ENCODE data around the gene BFSP1.
A peak's percentile ranks its signal among the peaks of the same experiment; 100 is the strongest.

The BFSP1 gene

DNA sequence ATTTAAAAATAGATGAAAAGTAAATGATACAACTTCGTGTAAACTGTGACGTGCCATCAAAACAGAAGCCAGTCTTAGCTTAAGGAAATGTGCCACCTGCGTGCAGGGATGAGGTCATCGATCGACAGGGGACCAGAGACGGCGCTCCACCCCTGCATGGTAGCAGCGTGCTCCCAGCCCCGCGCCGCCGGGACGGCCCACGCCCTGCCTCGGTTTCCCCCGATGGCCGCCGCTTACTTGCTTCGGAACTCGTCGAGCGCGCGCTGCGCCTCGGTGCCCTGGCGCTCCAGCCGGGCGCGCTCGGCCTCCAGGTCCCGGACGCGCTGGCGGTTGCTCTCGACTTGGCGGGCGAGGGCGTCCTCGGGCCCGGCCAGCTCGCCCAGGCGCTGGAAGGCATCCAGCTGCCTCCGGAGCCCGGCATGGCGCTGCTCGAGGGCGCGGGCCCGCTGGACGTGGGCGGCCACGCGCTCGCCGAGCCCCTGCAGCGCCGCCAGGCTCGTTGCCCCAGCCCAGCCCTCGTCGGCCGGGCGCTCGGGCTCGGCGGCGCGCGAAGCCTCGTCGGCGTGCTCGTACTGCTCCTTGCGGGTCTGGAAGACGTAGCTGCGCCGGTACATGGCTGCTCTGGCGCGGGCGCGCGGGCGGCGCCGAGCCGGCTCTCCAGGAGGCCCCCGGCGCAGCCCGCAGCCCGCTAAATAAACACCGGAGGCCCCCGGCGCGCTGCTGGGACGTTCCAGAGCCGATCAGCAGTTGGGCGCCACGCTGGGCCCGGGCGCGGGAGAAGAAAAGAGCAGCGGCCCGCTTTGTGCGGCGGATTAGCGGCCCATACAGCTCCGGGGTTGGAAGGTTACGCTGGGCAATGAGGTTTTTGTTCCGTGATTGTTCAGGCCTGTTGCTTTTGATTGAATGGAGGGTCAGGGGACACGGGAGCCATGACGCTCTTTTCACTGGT, at the start of gene BFSP1:
Gene BFSP1, minus strand, starts transcription at position 664 of the 949 bp plus-strand sequence. Its CDS starts 50 bp downstream, at position 614.
- peak; percentile 74 for DNase-seq

DNA sequence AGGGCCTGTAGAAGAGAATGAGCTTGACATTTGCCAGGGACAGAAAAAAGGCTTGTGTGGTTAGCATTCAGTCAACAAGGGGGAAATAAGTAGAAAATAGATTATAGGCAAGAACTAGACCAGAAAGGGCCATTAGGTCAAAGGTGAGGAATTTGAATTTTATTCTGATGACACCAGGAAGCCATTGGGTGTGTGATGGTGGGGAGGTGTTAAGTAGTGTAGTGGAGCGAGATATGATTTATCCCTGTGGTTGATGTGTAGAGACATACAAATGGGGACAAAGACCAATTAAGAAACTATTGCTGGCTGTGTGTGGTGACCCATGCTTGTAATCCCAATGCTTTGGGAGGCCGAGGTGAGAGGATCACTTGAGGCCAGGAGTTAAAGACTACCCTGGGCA, 49.7 kb upstream of the BFSP1 start:
- DNase-seq, result no peak

DNA sequence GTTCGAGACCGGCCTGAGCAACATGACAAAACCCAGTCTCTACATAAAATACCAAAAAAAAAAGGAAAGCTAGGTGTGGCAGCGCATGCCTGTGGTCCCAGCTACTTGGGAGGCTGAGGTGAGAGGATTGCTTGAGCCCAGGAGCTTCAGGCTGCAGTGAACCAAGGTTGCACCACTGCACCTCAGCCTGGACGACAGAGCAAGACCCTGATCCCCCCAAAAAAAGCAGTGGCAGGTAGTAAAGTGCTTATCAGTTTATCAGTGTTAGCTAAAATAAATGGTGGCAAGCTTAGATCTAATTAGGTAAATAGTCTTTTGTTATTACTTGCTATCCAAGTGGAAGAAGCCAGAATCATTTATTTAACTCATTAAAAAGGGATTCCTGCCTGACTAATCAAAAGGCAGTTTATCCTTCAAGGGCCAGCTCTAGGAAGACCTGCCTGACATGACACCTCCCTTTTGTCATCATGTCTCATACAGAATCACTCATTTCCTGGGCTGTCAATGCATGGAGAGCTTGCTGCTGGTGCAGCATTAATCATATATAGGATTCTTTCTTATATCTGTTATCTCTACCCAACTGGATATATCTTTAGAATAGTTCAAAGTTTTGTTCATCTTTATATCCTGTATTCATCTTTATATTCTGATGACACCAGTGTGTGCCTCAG, 48.3 kb upstream of the BFSP1 start:
- no peak for DNase-seq

DNA sequence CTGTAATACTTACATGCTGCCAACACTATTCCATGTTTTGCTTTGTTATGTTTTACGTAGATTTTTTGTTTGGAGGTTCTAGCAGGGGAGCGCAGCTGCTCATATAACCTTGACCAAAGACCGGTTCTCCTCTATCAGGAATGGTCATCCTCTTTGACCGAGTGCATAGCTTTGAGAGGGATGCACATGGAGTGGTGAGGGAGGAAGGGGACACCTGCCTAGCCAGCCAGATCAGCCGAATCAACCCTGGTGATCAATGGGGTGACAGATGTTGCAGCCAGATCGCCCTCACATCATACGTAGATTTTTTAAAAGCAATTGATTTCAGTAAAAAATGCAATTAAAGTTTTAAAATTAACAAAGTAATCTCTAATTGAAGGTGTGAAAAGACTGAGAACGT, 45.0 kb upstream of the BFSP1 start:
- no peak for DNase-seq

DNA sequence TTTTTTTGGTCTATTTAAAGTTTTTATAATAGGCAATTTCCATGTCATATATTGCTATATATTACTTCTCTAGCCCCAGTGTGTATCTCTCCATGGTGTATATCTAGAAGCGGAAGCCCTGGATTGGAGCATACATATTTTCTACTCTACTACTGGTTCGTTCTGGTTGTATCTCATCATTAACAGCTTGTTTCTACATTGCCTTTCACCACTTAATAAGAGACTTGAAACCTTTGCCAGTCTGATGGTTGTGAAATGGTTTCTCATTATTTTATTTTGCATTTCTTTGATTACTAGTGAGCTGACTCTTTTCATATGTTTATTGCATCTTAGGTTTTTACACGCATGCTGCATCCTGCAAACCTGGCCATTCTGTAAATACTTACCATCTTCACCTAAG, 42.3 kb upstream of the BFSP1 start:
- DNase-seq, result no peak

DNA sequence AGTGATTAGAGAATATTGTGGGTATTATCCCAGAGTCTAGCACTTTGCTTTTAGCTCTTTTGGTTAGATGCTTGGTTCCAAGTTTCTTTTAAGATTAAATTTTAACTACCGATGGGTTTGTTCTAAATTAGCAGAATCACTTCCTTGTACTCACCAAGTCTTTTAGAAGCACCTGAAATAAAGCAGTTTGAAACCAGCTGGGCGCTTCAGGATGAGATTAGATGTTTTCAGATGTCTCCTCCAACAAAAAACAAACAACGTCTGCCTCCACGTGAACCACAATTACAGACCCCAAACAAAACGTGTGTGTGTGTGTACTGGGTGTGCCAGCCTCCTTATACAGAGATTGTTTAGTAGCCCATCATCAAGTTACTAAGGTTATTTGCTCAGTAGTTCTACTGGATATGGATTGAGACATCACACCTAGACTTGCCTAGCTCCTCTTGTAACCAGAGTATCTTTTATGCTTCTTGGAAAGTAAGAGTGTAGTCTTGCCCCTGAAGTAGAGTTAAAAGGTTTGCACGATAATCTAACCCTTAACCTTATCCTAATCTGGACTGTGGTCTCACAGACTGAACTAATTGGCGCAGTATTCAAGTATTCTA, 41.0 kb upstream of the BFSP1 start:
- DNase-seq, result no peak

DNA sequence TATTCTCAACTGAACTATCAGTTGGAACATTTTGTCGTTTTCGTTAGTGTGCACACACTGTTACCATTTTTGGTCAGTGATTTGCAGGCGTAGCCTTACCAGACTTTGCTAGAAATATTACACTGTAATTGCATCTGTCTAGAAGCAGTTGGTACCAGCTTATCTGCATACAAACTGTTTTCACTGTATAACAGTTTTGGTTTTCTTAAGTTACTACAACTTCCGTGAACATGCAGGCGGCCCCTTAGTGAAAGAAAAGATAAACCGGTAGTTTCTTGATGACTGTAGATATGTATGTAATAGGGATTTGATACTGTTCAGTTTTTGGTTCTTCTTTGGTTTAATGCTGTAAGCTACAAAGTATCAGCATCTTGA, 40.0 kb upstream of the BFSP1 start:
- DNase-seq, result no peak

DNA sequence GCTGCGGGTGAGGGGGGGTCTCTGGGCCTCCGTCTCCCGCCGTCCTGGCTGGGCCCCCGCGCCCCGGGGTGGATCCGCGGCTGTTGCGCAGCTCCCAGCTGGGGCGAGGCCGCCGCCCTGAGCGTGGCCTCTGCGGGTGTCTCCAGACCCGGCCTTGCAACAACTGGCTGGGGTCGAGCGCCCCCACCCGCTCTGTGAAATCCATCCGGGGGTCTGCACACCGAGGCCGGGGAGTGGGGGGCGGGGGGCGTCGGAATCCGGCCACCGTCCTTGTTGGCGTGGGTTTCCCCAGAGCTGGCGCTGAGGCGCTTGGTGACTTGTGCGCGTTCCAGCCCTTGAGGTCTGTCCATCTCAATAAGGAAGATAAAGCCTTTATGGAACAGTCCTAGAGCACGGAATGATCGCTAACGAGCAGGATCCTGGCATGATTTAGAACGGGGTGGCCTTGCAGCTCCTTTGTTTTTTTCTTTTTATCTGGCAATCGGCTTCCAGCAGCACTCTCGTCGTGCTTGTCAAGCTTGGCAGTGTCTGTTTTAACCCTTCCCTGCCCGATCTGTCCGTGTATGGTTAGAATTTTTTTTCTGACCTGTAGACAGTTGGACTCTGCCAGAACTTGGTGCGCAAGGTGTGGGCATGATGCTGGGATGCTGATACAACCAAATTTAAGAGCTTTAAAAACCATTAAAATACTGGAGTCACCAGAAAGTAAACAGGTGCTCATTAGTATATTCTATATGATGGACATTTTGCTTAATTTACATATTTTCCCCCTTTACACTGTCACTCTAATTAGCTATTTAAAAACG, 39.4 kb upstream of the BFSP1 start:
- peak; percentile 49 for DNase-seq

DNA sequence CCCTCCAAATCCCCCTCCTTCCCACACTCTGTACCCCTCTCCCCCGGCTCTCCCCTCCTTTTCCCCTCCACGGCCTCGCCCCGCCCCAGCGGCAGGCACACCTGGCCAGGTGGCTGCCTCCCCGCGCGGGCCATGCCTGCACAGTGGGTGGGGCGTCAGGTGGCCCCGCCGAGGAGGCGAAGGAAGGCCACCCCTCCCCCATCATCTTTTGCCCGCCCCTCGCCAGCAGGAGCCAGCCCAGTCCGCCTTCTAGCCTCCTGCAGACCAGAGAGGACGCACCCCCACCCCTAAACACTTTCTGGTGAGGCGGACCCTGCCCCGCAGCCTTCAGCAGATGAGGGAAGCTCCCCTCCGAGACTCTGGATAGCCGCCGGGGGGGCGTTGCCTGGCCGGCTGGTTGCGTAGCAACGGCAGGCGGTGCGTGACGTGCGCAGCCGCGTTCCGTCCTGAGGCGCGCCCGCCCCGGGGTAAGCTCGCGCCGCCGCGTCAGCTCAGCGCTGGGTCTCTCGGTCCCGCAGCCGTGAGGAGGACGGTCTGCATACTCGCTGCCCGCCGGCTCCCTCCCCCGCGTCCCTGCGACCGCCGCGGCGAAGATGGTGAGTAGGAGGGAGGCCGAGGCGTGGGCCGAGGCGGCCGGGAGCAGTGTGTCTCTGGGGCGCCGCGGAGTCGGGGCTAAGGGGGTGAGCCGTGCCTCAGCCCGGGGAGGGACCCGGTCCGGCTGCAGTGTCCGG, 38.6 kb upstream of the BFSP1 start, which contains the start of gene DSTN:
Gene DSTN, plus strand, starts transcription at position 460 of the 731 bp plus-strand sequence. Its CDS starts 134 bp downstream, at position 594.
- DNase-seq, result peak; percentile 95

DNA sequence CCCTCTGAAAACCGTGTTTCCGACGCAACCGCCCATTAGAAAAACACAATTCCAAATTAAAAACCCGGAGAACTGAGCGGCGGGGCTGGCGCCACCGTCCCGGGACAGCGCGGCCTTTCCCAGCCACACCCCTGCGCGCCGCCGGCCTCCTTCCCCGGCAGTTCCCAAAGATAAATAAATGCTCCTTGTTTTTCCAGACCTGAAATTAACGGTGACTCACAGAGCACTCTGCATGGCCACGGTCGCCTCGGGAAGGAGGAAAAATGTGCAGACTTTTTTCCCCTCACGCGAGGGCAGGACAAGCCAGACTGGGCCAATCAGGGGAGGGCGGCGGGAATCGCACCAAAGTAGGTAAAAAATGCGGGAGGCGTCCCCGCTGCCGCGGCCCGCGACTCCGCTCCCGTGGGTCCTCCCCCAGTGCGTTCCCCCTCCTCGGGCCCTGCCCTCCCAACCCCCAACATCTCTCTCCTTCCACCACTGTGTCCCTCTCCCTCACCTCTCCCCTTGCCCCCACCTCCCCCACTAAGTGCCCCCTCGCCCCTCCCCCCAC, 37.9 kb upstream of the BFSP1 start:
- DNase-seq, result peak; percentile 28

DNA sequence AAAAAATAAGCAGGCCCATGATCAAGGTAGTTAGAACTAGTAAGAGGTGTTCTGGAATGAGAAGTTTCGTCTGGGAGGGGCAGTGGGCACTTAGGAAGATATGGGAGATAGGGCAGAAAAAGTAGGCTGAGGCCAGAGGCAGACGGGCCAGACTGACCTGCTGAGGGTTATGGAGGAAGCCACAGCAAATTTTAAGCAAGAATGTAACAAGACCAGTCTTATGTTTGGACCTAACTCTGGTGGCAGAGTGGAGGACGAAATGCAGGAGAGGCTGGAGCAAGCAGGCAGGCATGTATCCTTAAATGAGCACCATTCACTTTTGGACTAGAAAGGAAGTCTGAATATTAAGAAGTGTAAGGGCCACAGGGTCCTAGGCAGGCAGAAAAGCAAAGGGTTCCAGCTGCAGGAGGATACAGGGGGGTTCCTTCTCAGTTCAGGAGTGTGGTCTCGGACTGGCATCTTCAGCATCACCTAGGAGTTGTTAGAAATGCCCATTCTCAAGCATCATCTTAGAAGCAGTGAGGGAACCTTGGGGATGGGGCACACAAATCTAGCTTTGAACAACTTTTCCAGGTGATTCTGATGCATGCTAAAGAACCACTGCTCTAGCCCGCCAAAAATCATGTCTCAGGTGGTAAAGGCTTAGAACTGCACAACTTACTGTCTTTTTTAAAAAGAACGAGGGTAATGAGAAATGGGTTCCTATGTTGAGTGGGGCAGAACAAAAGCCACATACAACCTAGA, 37.0 kb upstream of the BFSP1 start:
- DNase-seq, result no peak

DNA sequence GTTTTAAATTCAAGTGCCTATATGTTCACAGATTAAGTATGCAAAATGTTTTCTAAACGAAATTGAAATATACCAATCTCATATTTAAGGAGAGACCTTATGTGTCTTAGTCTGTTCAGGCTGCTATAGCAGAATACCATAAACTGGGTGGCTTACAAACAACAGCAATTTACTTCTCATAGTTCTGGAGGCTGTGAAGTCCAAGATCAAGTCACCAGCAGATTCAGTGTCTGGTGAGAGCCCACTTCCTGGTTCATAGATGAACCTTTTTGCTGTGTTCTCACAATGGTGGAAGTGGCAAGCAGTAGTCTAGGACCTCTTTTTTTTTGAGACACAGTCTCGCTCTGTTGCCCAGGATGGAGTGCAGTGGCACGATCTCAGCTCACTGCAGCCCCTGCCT, 35.2 kb upstream of the BFSP1 start:
- no peak for DNase-seq

DNA sequence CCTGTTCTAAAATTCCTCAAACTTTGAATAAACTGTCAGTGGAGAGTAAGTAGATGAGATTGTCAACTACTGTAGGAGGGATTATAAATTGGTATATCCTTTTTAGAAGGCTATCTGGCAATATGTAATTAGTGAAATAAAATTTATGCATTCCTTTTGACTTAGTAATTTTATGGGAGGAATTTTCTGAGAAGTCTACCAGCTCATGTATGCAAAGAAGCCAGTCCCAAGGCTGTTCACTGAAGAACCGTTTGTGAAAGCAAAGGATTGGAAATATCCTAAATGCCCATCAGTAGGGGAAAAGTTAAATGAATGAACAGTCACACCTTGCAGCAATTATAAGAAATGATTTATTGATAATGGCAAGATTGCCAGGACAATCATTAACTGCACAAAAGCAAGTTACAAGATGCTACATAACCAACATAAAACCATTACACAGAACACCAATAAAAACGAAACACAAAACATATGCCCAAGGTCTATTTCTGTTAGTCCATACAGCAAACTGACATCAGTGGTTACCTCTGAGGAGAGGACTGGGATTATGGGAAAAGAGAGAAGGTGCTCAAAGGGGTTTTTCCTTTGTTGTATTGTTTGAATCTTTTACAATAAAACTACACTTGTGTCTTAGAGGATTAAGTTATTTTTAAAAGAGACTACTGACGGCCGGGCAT, 34.1 kb upstream of the BFSP1 start:
- no peak for DNase-seq

DNA sequence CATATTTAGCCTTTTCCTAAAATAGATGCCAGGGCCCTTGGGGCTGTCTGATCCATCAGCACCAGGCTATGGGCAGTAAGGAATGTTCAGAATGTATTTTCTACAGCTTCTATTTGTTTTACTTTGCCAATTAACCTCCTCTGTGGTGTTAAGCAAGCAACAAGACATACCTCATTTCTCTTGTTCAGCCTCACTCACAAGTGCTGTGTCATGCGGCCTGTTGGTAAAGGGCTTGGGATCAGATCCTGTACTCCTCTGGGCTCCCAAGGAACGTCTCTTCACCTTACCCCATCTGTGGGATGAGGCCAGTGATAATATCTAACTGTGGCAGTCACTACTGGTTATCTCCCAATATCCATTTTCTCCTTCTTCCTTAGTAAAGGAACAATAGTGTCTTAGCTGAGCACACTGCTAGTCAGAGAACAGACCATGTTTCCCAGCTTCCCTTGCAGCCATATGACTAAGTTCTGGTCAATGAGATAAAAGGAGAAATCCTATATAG, 31.7 kb upstream of the BFSP1 start:
- no peak for DNase-seq

DNA sequence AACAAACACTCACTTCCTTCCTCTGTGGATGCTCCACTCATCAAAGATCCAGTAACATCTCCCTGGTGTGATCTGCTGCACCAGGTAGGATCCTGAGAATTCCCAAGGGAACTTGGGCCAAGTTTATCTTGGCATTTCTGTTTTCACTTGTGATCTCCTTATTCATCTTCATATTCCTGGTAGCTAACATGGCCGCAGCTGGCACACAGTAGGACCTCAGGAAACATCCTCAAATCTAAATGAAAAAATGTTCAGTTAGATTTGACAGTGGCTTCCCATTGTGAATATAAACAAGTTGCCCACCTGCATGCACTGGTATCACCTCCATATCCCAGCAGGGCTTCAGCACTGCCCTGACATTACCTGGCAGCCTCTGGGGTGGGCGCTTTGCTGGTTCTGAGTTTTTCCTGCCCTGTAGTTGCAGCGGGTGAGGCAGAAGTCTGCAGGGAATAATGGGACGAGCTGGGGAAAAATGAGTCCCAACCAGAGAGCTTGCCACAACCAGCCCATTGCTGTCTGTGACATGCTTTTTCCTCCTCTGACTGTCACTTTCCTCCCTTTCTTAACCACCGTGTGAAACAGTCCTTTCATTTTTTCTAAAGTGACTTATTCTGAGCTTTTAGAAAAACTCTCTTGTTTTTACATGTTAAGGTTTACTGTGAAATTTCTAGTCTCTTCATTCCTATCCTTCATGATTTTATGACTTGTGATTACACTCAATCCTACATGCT, 29.3 kb upstream of the BFSP1 start:
- DNase-seq, result no peak

DNA sequence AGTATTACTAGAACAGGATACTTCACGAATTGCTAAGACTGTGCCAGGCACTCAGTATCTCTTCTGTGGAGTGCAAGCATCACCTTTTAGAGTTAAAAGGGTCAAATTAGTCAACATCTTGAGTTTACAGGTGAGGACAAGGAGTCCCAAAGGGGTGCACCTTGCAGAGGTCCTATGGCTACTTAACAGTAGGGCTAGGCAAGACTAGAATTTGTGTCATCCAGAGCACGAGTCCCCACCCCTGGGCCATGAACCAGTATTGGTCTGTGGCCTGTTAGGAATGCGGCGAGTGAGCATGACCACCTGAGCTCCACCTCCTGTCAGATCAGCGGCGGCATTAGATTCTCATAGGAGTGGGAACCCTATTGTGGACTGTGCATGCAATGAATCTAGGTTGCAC, 28.2 kb upstream of the BFSP1 start:
- DNase-seq, result no peak

DNA sequence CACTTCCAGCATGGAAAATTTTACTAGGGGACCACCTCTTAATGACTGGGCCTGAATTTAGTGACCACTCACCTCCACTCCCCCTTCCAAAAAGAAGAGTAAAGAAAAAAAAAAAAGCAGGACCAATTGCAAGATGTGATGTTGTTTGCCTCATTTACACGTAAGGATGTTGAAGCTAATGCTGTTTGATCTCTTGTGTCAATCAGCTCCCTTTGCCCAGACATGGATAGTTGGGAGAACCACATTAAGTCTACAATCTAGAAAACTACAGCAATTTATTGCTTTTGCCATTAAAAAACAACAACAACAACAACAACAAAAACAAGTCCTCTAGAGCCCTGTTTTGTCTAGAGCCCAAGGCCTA, 27.7 kb upstream of the BFSP1 start:
- no peak for DNase-seq

DNA sequence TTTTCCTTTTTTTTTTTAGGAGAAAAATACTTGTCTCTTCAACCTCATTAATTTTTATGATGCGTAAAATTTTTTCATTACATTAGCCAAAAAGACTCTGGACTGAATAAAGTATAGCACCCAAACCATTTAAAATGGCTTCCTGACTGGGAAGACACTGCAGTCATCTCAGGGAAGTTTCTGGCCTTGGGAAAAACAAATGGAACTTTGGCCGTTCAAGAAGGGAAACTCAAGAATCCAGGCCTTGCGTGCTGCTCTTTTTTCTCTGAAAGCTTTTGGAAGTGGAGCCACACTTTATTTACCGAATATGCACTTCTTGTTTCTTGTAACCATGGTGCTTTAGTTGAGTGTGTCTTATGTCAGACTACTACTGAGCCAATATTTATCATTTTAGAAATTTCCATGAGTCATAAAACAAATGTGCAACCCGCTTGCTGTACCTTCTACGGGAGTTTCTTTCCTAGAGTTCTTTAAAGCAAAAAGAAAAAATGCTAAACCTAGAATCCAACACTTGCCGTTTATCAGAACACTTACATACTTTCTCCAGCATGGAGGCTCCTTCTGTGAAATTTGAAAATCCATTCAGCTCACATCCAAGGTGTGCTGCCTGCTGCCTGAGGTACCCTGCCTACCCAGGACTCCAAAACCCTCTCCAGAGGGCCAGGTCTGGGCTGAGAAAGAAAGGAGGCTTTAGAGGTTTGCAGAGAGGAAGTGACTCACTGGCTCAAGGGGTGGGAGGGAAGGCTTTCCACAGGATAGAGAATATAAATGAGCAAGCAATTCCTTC, 27.2 kb upstream of the BFSP1 start:
- DNase-seq, result peak; percentile 11

DNA sequence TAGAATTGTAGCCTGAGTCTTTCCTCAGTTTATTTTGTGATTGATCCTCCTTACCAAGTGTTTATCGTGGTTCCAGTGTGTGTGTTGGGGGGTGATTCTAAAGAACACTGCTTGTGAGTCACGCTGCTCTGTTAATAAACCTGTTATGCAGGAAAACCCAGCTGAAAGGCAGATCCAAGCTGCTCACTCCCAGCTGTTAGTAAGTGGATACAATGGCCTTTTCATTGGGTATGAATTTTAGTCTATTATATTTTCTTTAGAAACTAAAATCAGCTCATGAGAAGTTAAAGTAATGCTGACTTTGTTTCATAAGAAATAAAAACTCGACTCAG, 26.5 kb upstream of the BFSP1 start:
- DNase-seq, result no peak
